Measurements from ENCODE around the gene LPAR3.
A peak's percentile ranks its signal among the peaks of the same experiment; 100 is the strongest.
"Not testable (repeated sequence)": the region's sequence is repeated elsewhere in the genome, so short reads cannot be mapped to it uniquely, and the experiment has no call there.

Gene LPAR3, protein sequence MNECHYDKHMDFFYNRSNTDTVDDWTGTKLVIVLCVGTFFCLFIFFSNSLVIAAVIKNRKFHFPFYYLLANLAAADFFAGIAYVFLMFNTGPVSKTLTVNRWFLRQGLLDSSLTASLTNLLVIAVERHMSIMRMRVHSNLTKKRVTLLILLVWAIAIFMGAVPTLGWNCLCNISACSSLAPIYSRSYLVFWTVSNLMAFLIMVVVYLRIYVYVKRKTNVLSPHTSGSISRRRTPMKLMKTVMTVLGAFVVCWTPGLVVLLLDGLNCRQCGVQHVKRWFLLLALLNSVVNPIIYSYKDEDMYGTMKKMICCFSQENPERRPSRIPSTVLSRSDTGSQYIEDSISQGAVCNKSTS

DNA sequence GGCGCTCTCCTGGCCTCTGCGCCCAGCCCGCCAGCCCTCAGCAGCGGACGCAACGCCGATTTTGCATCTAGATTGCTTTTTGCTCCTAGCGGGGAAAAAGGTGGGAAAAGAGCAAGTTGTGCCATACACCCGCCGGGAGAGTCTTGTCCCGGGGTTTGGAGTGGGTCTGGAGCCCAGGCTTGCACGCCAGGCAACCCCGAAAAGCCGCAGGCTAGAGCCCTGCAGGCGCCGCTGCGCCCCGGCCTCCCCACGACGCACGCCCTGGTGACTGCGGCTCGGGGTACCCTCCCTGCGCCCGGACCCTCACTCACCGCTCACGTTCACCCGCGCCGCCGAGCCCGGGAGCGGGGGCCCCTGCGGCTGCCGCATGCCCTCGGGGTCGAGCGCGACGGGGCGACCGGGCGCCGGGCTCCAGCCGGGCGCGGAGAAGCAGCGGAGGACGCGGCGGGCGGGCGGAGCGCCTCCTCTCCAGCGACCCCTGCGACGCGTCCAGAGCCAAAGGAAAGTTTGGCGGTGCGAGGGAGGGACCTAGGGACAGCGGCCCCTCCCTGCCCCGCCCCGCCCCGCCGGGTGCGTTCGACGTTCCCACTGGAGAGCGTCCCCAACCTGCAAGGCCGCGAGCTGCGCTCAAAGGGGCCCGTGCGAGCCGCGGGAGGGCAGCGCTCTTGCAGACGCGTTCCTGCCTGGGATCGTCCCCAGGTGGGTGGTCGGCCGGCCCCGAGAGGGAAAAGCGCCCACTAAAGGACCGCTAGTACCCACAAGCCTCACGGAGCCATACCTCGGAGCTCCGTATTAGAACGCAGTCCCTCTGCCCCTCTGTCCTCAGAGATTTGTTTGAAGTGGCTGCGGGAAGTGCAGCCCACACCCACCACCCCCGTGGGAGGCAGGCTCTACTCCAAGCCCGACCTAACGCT lies at the start of gene LPAR3:
Gene LPAR3 (minus strand): TSS at position 502 of the 914 bp plus-strand sequence. CDS start 27,086 bp downstream, outside the sequence.
- DNase-seq (ENCODE audit: low spot score) = peak; percentile 40

DNA sequence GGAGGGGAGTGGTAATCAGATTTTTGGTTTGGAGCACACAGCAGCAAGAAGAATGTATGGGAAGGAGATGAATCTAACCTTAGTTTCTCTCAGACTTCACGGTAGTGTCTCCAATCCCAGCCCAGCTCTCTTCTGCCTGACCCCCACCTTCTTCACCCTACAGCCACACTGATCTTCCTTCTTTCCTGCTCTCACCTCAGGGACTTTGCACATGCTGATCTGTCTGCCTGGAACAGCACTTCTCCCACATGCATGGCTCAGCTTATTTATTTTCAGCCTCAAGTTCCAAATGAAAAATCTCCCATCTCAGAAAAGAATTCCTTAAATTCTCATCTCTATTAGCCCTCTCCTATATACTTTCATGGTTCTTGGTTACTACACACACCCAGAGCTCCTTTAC lies 48.8 kb upstream of the LPAR3 start:
- no peak for DNase-seq (ENCODE audit: low spot score)

DNA sequence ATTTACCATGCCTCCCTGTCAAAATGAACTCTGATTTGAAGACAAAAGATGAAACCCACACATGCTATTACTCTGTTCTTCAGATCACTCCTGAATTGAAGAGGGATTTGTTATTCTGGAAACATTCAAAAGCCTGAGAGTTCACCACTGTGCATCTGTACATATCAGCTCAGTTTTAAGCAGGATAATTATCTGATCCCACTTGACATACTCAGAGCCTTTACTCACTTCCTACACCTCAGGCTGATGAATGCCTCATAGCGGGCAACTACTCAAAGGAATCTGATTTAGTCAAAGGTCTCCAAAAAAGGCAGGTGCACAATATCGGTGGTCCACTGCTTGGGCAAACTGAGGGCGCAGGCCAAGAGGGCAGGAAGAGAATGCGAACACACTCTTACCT lies 47.5 kb upstream of the LPAR3 start:
- DNase-seq (ENCODE audit: low spot score) = no peak

DNA sequence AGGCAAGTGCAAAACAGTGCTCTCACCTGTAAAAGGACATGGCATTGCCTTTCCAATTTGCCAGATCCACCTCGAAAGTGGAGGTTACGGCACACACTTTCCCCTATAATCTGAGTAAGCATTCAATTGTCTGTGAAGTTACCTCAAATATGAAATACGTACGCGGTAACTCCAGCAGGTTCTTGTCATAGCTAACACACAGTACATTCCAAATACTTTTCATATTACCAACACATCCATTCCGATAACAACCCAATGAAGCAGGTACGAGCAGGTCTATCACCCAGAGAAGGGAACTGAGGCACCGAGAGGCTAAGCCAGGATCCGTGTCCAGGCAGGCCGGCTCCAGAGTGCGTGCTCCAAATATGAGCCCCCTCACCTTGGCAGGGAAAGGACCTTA lies 46.8 kb upstream of the LPAR3 start:
- DNase-seq (ENCODE audit: low spot score) = no peak

DNA sequence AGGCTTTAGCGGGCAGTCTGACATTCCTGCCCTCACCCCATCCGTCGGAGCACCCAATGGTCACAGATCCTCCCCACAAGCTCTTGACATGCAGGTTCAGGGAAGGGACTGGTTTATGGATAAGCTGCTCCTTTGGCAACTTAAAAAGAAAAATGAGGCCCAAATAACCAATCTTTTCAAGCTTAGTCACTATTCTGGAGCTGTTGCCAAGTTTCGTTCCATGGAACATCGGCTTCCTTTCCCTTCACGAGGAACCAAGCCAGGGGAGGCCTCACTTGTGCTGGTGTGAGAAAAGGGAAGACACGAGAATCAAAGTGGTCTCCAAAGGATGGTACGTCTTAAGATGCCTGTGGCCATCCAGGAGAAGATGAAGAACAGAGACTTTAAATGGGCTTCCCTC lies 46.1 kb upstream of the LPAR3 start:
- DNase-seq (ENCODE audit: low spot score) = no peak

DNA sequence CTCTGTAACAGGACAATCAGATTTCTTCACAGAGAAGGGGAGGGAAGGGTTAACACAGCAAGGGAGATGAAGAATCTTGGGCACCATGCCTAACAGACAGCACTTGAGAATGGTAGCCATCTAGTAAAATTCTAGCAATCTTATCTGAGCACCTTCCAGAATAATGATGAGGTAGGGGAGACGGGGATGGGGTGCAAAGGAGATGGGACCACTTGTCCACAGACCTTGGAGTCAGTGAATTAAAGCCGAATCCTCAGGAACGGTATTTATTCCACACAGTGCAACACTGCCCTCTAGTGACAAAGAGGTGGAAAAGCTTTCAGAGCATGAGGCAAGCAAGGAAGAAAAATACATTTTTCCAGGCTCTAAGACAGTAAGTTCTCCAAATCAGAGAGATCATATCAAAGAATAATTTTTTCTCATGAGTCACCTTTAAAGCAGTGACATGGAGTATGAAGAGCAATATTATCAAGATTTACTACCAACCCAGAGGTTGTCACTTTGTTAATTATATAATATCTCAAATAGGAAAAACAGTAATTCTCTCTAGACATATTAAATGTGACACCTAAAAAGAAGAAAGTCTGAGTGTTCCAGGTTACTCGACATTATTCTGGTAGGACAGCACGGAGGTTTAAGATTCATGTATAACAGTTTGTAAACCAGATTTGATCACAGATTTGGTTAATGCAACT lies 43.3 kb upstream of the LPAR3 start:
- peak; percentile 58 for DNase-seq (ENCODE audit: low spot score)

DNA sequence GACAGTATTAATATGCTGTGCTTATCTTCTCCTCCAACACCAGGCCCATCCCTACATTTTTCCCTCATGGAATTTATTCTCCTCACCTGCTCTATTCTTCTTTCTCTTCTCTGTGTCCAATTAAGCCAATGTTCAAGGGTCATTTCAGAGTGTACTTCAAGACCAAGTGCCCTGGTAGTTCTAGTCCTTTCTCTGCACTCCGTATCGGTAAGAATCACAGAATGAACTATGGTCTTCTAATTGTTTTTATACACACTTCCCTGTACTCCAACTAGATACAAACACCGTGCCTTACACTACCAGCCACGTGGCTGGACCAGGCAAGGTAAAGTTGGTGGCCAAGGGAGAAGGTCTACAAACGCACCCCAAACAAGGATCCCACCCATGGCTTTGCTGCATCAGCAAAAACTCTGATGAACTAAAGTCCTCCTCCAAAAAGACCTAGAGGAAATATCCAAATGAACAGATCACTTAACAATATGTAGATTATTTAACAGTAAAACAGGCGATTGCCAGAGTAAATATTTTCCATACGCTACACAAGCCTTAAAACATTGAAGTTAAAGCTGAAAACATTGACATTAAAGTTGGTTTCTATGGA lies 40.1 kb upstream of the LPAR3 start:
- DNase-seq (ENCODE audit: low spot score) = no peak

DNA sequence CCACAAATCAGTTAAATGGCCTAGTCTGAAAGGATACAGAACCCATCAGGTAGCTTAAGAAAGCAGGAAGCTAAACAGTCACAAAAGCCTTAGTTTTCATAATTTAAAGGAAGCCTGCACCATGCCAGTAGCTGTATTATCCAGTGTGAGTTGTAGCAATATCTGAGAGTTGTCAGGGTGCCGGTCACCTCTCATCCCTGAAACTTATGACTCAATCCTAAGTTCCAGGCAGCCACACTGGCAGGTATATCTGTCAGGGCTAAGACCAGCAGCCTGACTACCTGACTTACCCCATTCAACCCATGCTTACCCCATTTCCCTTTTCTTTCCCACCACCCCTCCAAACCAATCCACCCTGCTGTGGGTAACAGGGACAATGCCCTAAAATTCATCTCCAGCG lies 37.8 kb upstream of the LPAR3 start:
- no peak for DNase-seq (ENCODE audit: low spot score)

DNA sequence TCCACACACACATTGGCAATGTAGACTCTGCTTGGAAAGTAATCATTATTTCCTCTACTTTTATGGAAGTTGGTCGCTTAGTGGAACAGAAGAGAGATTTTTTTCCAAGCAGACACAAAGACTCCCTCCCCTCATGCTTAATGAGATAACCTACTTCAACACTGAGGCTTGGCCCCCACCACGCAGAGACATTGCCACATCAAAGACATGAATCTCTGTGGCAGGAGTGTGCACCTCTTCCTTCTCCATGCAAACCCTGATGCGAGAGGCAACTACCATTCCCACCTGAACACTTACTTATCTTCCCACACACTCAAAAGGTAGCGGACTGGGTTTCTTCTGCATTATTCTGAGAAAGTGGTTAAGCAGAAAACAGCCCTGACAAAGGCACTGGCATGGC lies 37.3 kb upstream of the LPAR3 start:
- no peak for DNase-seq (ENCODE audit: low spot score)

DNA sequence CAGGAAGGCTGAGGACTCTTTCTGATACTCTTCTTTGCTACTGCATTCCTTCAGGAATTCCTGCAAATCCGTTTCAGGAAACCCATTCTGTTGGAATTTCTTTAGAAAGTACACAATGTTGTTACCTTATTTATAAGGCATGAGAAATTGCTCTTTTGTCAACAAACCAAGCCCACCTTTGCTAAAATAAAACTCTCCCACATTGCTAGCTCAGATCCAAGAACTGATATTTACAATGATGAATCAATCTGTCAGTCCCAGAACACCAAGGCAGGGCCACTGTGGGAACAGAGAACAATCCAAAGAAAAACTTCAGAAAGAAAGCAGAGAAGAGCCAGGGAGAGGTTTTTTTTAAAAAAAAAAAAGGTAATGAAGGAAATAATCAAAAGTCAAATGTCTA lies 36.6 kb upstream of the LPAR3 start:
- DNase-seq (ENCODE audit: low spot score) = no peak

DNA sequence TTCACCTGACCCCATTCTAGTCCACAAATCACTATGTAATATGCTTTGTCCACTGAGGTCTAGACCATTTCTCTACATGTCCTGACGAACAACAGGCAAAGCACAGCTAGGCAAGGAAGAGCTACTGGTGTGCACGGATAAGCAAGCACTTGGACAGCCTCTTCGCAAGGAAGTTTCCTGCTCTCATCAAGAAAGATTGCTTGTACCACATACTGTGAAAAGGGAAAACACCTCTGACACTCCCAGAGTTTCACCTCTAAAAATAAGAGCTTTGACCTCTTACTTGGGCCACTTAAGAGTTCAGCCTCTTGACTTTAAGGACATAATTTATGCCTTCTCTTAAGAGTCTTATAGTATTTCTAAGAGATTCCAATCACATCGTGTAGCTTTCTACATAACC lies 36.0 kb upstream of the LPAR3 start:
- no peak for DNase-seq (ENCODE audit: low spot score)

DNA sequence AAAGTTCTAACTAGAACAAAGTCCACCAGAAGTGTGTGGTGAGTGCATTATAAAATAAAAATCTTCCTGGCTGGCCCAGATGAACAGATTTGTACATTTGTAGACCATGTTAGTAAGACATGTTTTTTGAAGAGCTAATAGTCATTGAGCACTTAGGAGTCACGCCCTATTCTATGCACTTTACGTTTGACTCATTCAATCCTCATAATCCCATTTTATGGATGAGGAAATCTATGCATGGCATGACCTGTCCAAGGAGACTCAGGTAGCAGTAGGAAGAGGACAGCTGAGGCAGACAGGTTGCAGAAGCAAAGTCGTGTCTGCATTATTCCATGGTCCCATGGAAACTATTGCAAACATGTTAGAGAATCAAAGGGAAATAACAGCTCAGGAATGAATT lies 30.3 kb upstream of the LPAR3 start:
- no peak for DNase-seq (ENCODE audit: low spot score)

DNA sequence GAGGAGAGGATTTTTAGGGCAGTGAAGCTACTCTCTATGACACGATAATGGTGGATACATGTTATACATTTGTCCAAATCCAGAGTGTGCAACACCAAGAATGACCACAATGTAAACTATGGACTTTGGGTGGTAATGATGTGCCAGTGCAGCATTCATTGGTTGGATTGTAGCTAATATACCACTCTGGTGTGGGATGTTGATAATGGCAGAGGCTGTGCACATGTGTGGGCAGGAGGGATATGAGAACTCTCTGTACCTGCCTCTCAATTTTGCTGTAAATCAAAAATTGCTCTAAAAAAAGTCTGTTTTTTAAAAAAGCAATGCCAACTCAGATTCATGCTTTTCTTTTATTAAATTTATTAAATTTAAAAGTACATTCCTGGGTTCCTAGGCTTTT lies 27.2 kb upstream of the LPAR3 start:
- DNase-seq (ENCODE audit: low spot score) = no peak

DNA sequence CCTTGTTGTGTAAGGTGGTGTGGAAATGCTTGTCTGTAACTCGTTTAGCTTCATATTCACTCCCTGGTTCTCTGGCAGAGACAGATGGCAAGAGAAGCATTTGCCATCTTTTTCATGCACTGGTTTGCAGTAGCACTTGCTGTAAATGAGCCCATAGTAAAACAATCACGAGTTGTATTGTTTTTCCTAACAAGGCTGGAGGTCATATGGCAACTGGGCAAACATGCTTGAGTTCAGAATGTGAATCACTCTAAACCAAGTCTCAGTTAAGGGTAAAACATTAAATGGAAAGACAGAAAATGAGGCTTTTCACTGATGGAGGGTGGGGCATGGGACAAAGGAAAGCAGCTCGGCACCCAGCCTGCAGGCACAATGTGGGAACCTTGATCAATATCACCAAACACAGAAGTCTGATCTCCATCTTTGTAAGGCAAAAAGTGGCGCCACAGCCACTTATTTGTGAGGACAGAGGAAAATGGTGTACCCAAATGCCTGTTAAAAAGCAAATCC lies 26.5 kb upstream of the LPAR3 start:
- no peak for DNase-seq (ENCODE audit: low spot score)

DNA sequence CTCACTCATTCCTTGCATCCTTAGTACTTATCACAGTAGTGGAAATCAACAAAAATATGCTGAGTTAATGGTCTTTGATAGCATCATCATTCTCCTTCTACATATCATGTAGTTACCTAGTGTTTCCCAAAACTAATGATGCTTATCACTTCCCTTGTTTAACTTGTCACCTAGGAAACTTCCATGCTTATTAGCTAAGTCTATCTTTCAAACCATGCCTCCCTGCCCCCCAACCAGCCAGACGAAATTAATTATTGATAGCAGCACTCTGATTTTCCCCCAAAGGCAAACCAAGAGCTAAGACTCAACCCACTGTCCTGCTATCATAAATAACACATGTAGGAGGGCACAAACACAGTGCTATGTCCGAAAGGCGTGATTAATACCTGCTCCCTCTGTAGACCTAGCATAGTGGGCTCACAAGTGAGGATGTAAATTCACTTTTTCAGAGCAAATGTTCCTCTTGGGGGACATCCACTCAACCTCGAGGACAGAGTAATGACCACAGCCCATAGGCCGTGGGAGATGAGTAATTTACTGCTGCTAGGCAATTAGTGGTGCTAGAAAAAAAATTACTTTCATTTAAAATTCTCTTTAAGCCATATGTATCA lies 25.8 kb upstream of the LPAR3 start:
- DNase-seq (ENCODE audit: low spot score) = no peak

DNA sequence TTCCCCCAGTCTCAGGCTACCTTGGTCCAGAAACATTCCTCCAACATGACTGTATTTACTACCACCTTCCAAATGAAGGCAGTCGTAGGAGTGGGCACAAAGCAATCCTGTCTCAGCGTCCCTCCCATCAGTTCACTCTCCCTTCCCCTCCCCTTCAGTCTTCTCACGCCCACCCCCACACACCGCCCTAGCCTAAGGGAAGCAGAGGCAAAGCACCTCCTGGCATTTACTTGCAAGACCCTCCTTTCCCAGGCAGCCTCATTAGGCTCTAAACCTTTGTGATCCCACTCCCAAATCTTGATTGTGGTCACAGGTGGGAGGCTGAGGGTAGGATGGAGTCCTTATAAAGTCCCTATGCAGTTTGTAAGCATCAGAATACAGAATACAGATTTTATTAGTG lies 23.9 kb upstream of the LPAR3 start:
- DNase-seq (ENCODE audit: low spot score) = no peak

DNA sequence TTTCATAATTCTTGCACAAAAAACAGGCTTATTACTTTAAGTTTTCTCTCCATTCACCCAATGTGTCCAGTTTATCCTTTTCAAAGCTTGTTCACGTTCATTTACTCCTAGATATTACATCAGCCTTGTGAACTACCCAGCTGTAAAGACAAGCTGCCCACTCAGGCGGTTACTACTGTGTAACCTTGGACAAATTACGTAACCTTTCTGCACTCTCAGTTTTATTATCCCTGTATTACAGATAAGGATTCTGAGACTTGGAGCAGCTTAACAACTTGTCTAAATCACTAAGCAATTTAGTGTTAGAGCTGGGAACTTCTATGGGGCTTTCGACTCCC lies 20.5 kb upstream of the LPAR3 start:
- DNase-seq (ENCODE audit: low spot score) = peak; percentile 13

DNA sequence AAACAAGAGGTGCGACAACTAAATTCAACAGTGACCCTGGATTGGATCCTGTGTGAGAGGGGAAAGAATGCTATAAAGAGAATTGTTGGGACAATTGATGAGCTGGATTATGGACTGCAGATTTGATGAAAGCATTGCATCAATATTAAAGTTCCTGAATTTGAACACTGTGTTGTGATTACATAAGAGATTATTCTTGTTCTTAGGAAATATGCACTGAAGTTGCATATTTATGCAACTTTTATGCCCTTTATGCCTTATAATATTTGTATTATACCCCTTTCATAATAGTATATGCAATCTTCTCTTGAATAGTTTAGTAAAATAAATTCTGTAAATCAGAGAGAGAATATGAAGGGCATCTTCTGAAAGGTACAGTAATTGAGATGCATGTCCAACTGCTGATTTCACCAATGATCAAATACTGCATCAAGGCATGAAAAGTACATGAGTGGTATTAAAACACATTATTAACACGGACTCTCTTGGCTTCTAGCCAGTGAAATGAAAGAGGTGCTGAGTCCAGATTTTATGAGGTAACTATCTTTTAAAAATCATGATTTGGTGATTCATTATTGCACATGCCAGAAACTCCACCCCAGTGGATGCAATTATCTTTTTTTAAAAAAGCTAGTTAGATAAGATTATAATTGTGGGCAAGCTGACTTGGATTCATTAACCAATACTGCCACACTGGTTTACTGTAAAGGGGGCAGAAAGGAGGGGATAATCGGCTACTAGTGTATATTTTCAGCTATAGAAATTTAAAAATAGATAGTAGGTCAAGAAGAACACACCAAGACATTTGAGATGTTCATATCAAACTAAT lies 19.9 kb upstream of the LPAR3 start:
- no peak for DNase-seq (ENCODE audit: low spot score)

DNA sequence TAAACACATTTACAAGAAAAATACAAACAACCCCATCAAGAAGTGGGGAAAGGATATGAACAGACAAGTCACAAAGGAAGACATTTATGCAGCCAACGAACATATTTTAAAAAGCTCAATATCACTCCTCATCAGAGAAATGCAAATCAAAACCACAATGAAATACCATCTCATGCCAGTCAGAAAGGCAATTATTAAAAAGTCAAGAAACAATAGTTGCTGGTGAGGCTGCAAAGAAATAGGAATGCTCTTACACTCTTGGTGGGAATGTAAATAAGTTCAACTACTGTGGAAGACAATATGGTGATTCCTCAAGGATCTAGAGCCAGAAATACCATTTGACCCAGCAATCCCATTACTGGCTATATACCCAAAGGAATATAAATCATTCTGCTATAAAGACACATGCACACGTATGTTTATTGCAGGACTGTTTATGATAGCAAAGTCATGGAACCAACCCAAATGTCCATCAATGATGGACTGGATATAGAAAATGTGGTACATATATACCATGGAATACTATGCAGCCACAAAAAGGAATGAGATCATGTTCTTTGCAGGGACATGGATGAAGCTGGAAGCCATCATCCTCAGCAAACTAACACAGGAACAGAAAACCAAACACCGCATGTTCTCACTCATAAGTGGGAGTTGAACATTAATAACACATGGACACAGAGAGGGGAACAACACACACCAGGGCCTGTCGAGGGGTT lies 15.9 kb upstream of the LPAR3 start:
- not testable (repeated sequence) for DNase-seq (ENCODE audit: low spot score)

All from SW480 (cell line).